Fibroblast of pulmonary artery (primary cell): ENCODE data around the gene RAB29.
"Not testable (repeated sequence)": the region's sequence is repeated elsewhere in the genome, so short reads cannot be mapped to it uniquely, and the experiment has no call there.

Source experiments
- DNase-seq: peaks from one replicate; pipeline ENCODE4 v3.0.0-alpha.2; 2010; ENCODE audit warnings: low read depth
- H3K4me3 ChIP-seq: replicated peaks from 2 replicates; pipeline ENCODE4 v1.5.1; 2011; ENCODE audit warnings: low read depth, mild to moderate bottlenecking, control low read depth, low read length, moderate library complexity
- TF ChIP-seq, protein P1 (sequence below): IDR thresholded peaks from 2 replicates; pipeline ENCODE4 v1.5.1; 2011; ENCODE audit warnings: mild to moderate bottlenecking, control low read depth, low read length, inconsistent platforms; ENCODE audit errors: missing control alignments

RAB29 gene

DNA sequence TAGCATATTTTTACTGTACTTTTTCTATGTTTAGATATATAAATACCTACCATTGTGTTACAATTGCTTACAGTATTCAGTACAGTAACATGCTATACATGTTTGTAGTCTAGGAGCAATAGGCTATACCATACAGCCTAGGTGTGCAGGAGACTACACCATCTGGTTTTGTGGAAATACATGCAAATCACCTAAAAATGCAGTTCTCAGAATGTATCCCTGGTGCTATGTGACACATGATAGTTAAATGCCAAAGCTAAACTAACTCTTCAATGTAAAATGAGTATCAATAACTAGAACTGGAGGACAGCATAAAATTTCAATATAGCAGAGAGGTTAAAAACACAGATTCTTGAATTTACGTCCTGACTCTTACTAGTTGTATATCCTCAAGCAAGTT lies 40.1 kb downstream of the RAB29 start:
- no peak overlapping the region for H3K4me3 ChIP-seq
- no peak for DNase-seq
- TF ChIP-seq, protein P1, sequence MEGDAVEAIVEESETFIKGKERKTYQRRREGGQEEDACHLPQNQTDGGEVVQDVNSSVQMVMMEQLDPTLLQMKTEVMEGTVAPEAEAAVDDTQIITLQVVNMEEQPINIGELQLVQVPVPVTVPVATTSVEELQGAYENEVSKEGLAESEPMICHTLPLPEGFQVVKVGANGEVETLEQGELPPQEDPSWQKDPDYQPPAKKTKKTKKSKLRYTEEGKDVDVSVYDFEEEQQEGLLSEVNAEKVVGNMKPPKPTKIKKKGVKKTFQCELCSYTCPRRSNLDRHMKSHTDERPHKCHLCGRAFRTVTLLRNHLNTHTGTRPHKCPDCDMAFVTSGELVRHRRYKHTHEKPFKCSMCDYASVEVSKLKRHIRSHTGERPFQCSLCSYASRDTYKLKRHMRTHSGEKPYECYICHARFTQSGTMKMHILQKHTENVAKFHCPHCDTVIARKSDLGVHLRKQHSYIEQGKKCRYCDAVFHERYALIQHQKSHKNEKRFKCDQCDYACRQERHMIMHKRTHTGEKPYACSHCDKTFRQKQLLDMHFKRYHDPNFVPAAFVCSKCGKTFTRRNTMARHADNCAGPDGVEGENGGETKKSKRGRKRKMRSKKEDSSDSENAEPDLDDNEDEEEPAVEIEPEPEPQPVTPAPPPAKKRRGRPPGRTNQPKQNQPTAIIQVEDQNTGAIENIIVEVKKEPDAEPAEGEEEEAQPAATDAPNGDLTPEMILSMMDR, result no peak

DNA sequence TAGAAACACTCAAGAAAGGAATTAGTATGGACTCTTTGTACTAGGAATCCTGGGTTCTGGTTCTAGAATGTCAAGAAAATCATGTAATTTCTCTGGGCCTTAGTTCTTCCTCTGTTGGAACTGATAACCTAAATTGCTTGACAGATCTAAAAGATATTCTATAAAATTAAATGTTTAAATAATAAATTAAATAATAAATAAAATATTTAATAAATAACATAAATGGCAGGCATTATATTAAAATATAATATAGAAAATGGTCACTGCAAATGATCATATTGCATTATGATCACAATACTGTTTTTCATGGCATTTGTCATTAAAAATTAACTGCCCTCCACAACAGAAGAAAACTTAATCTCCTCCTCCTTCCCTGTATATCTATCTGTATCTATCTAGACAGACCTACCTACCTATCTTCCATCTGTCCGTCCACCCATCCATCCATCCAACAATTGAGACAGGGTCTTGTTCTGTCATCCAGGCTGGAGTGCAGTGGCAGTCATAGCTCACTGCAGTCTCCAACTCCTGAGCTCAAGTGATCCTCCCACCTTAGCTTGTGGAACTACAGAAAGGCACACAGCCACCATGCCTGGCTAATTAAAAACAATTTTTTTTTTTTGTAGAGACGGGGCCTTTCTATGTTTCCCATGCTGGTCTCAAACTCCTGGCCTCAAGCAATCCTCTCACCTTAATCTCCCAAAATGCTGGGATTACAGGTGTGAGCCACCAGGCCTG lies 41.7 kb downstream of the RAB29 start:
- TF ChIP-seq, protein P1, result no peak
- no peak overlapping the region for H3K4me3 ChIP-seq
- DNase-seq, result no peak

- no peak for DNase-seq
- H3K4me3 ChIP-seq, result no peak overlapping the region
- TF ChIP-seq, protein P1, result no peak
These were observed 45.2 kb downstream of the RAB29 start for GRCh38 chr1:205729945-205730610.

DNA sequence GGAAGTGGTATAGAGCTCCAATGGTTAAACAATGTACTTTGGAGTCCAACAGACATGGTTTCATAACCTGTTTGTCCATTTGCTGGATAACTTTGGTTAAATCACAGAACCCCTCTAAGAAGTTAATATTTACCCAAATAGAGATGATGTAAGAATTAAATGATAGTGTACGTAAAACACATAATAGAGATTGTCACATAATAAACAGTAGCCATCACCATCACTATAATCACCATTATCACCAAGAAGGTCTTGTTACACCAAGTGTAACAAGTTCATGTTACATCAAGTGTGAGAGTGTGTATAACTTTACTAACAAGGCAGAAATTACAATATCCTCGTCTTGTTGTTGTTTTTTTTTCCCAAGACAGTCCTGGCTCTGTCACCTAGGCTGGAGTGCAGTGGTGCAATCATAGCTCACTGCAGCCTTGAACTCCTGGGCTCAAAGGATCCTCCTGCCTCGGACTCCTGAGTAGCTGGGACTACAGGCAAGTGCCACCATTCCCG lies 48.6 kb downstream of the RAB29 start:
- H3K4me3 ChIP-seq, result no peak overlapping the region
- TF ChIP-seq, protein P1, result no peak
- no peak for DNase-seq

DNA sequence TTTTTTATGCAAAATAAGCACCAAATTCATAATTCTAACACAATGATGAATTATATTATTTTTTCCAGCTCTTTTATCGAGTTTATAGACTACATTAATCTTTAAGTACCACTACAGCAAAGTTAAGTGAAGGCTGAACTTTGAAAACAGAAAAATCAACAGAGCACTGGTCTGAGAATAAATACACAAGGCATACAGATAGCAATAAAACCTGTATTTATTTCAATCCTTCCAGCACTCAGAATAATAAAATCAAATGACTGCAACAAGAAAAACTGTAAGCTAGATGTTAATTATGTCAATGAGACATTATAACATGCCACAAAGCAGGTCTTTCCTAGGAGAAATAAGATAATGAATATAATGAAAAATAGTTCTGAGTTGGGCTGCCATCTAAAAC lies 49.8 kb downstream of the RAB29 start:
- no peak overlapping the region for H3K4me3 ChIP-seq
- no peak for DNase-seq
- TF ChIP-seq, protein P1, result no peak

DNA sequence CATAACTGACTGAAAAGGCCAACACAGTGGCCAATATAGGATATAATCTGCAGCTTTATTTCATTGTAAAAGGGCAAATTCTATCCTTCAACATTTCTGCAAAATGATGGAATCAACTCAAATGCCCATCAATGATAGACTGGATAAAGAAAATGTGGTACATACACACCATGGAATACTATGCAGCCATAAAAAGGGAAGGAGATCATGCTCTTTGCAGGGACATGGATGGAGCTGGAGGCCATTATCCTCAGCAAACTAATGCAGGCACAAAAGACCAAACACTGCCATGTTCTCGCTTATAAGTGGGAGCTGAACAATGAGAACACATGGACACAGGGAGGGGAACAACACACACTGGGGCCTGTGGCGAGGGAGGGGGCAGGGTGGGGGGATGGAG lies 54.5 kb downstream of the RAB29 start:
- not testable (repeated sequence) for DNase-seq, H3K4me3 ChIP-seq

DNA sequence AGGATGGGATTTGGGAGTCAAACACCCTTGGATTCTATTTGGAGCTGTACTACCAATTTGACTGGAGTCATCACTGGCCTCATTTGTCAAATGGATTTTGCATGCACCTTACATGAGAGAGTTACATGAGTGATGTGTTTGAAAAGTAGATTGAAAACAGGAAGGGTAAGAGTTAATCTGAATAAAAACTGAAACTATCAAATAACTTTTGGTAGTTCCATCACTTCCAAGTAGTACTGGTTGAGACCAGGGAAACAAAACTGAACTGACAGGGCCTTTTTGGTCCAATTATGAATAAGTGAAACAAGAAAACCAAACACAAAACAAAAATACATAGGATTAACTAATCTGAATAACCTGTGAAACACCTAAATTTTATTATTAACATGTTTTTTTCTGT lies 55.5 kb downstream of the RAB29 start:
- TF ChIP-seq, protein P1, result no peak
- H3K4me3 ChIP-seq, result no peak overlapping the region
- DNase-seq, result no peak
